ENCODE measurements around the gene GAPVD1. TPM values are rescaled to one million over a fixed set of nuclear protein-coding genes. Genes with fewer than 3 reads are reported as not detected.
A peak's percentile ranks its signal among the peaks of the same experiment; 100 is the strongest.

Gene GAPVD1
- total and polyA plus RNA-seq, 10 of the 15 experiments (the other 5 are each of a cell fraction or from before 2014, with no cell fraction given): 4.3 to 36.6 (median 25.9) TPM

DNA sequence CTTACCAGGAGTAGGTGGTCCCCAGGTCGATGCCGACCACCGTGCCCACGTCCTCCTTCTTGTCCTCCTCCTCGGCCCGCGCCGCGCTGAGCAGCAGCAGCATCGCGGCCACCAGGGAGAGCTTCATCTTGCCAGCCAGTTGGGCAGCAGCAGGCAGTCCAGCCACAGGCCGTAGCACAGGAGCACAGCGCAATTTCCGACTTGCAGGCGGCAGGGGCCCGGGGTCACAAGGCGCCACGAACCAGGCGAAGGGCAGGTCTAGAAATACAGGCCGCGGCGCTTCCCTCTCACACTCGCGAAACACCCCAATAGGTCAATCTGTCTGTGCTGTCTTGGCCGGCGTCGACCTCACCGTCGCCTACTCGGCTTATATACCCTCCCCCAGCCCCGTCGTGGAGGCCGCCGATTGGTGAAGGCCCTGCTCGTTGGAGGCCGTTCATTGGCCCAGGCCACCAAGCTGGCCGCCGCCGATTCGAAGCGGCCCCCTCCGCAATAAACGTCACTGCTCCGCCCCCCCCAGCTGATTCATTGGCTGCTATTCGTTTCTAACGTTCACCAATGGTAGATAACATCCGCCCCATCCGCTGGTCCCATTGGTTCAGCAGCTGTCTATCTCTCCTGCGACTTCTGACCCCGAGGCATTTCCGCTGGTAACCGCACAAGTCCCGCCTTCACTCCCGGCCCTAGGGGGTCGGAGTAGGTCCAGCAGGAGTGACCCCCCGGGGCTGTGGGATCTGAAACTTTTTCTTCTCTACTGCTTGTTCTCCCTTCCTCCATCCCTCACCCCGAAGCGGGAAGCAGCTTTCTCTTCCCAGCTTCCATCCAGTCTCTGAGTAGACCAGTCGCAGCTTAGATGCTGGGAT is 20.4 kb upstream of the GAPVD1 start, which contains the start of gene HSPA5 (continued):
- TF ChIP-seq, protein P1, sequence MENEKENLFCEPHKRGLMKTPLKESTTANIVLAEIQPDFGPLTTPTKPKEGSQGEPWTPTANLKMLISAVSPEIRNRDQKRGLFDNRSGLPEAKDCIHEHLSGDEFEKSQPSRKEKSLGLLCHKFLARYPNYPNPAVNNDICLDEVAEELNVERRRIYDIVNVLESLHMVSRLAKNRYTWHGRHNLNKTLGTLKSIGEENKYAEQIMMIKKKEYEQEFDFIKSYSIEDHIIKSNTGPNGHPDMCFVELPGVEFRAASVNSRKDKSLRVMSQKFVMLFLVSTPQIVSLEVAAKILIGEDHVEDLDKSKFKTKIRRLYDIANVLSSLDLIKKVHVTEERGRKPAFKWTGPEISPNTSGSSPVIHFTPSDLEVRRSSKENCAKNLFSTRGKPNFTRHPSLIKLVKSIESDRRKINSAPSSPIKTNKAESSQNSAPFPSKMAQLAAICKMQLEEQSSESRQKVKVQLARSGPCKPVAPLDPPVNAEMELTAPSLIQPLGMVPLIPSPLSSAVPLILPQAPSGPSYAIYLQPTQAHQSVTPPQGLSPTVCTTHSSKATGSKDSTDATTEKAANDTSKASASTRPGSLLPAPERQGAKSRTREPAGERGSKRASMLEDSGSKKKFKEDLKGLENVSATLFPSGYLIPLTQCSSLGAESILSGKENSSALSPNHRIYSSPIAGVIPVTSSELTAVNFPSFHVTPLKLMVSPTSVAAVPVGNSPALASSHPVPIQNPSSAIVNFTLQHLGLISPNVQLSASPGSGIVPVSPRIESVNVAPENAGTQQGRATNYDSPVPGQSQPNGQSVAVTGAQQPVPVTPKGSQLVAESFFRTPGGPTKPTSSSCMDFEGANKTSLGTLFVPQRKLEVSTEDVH (IDR thresholded peaks at IDR 0.05; ENCODE audit: low read depth, partially characterized antibody): peak; percentile 75
- no peak for TF ChIP-seq PAX8 (IDR thresholded peaks at IDR 0.05)
- TF ChIP-seq HDAC2 (IDR thresholded peaks at IDR 0.05): no peak
- TF ChIP-seq, protein P2, sequence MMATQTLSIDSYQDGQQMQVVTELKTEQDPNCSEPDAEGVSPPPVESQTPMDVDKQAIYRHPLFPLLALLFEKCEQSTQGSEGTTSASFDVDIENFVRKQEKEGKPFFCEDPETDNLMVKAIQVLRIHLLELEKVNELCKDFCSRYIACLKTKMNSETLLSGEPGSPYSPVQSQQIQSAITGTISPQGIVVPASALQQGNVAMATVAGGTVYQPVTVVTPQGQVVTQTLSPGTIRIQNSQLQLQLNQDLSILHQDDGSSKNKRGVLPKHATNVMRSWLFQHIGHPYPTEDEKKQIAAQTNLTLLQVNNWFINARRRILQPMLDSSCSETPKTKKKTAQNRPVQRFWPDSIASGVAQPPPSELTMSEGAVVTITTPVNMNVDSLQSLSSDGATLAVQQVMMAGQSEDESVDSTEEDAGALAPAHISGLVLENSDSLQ (IDR thresholded peaks at IDR 0.05): peak; percentile 99
- TF ChIP-seq ZNF384 (IDR thresholded peaks at IDR 0.05; ENCODE audit: borderline replicate concordance, low read depth, low read length): no peak
- TF ChIP-seq, protein P3, sequence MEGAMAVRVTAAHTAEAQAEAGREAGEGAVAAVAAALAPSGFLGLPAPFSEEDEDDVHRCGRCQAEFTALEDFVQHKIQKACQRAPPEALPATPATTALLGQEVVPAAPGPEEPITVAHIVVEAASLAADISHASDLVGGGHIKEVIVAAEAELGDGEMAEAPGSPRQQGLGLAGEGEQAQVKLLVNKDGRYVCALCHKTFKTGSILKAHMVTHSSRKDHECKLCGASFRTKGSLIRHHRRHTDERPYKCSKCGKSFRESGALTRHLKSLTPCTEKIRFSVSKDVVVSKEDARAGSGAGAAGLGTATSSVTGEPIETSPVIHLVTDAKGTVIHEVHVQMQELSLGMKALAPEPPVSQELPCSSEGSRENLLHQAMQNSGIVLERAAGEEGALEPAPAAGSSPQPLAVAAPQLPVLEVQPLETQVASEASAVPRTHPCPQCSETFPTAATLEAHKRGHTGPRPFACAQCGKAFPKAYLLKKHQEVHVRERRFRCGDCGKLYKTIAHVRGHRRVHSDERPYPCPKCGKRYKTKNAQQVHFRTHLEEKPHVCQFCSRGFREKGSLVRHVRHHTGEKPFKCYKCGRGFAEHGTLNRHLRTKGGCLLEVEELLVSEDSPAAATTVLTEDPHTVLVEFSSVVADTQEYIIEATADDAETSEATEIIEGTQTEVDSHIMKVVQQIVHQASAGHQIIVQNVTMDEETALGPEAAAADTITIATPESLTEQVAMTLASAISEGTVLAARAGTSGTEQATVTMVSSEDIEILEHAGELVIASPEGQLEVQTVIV (IDR thresholded peaks at IDR 0.05; ENCODE audit: borderline replicate concordance, partially characterized antibody): no peak
- TF ChIP-seq KLF5 (IDR thresholded peaks at IDR 0.05; ENCODE audit: partially characterized antibody): peak; percentile 49
- TF ChIP-seq, protein P4, sequence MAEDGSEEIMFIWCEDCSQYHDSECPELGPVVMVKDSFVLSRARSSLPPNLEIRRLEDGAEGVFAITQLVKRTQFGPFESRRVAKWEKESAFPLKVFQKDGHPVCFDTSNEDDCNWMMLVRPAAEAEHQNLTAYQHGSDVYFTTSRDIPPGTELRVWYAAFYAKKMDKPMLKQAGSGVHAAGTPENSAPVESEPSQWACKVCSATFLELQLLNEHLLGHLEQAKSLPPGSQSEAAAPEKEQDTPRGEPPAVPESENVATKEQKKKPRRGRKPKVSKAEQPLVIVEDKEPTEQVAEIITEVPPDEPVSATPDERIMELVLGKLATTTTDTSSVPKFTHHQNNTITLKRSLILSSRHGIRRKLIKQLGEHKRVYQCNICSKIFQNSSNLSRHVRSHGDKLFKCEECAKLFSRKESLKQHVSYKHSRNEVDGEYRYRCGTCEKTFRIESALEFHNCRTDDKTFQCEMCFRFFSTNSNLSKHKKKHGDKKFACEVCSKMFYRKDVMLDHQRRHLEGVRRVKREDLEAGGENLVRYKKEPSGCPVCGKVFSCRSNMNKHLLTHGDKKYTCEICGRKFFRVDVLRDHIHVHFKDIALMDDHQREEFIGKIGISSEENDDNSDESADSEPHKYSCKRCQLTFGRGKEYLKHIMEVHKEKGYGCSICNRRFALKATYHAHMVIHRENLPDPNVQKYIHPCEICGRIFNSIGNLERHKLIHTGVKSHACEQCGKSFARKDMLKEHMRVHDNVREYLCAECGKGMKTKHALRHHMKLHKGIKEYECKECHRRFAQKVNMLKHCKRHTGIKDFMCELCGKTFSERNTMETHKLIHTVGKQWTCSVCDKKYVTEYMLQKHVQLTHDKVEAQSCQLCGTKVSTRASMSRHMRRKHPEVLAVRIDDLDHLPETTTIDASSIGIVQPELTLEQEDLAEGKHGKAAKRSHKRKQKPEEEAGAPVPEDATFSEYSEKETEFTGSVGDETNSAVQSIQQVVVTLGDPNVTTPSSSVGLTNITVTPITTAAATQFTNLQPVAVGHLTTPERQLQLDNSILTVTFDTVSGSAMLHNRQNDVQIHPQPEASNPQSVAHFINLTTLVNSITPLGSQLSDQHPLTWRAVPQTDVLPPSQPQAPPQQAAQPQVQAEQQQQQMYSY (CRISPR knock-in tag; IDR thresholded peaks at IDR 0.05): no peak
- TF ChIP-seq TAF1 (IDR thresholded peaks at IDR 0.05; ENCODE audit: borderline replicate concordance, low read depth, low read length): peak; percentile 84; the same call in 1 of the 2 replicates
- TF ChIP-seq IRF4 (IDR thresholded peaks at IDR 0.05; ENCODE audit: low read depth, low read length): 0 out of 2 replicates have a peak, but pooled peaks have one; percentile 19
- no peak for TF ChIP-seq STAT1 (conservative IDR thresholded peaks at IDR 0.05)
- no peak for TF ChIP-seq SMC3 (IDR thresholded peaks at IDR 0.05; ENCODE audit: borderline replicate concordance, low read length)
- peak; percentile 43 for TF ChIP-seq IKZF1 (conservative IDR thresholded peaks at IDR 0.05)
- TF ChIP-seq BHLHE40 (IDR thresholded peaks at IDR 0.05; ENCODE audit: borderline replicate concordance in 1 of 2, low read depth in 2 of 2, low read length in 1 of 2): no peak; a peak in 1 of 4 replicates
- peak; percentile 95 for TF ChIP-seq SP1 (IDR thresholded peaks at IDR 0.05; ENCODE audit: low read depth, low read length)
- no peak for TF ChIP-seq WRNIP1 (IDR thresholded peaks at IDR 0.05; ENCODE audit: borderline replicate concordance, low read depth, low read length)
- peak; percentile 95 for TF ChIP-seq CREM (IDR thresholded peaks at IDR 0.05; ENCODE audit: low read depth)
- TF ChIP-seq POLR2A (IDR thresholded peaks at IDR 0.05; ENCODE audit: low read depth, low read length): peak; percentile 97
- 0 out of 2 replicates have a peak, but pooled peaks have one; percentile 16 for TF ChIP-seq PAX5 (IDR thresholded peaks at IDR 0.05; ENCODE audit: borderline replicate concordance, low read depth, low read length)
- 0 out of 2 replicates have a peak, but pooled peaks have one; percentile 50 for TF ChIP-seq SIN3A (IDR thresholded peaks at IDR 0.05; ENCODE audit: low read depth, low read length)
- TF ChIP-seq RUNX3 (IDR thresholded peaks at IDR 0.05; ENCODE audit: low read length): peak; percentile 90

Data from GM12878 (cell line).